Measurements from ENCODE around the gene C4A.
"Not testable (repeated sequence)": the region's sequence is repeated elsewhere in the genome, so short reads cannot be mapped to it uniquely, and the experiment has no call there.

C4A gene

DNA sequence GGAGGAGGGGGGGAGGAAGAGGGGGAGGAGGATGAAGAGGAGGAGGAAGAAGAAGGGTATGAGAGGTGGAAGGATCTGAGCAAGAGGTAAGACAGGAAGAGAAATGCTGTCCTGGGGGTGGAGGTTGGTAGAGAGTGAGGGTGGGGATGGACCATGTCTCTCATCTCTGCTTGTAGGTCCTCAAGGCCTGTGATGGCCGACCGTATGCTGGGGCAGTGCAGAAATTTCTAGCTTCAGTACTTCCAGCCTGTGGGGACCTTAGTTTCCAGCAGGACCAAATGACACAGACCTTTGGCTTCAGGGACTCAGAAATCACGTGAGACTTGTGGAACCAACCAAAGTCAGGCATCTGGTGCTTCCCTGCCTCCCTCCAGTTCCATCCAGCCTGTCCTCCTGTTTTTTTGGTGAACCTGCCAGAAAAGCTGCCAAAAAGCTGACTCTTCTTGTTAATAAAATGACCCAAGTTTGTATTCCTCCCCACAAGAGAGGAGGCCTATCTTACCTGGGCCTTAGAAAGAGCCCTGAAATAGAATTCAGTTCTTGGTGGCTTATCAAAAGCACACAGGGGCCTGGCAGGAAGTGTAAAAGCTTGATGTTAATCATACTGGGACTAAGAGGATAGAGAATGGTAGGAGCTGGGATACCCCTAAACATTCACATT lies 2.5 kb upstream of the C4A start:
- DNase-seq (ENCODE audit: low read depth in 2 of 2): no peak

DNA sequence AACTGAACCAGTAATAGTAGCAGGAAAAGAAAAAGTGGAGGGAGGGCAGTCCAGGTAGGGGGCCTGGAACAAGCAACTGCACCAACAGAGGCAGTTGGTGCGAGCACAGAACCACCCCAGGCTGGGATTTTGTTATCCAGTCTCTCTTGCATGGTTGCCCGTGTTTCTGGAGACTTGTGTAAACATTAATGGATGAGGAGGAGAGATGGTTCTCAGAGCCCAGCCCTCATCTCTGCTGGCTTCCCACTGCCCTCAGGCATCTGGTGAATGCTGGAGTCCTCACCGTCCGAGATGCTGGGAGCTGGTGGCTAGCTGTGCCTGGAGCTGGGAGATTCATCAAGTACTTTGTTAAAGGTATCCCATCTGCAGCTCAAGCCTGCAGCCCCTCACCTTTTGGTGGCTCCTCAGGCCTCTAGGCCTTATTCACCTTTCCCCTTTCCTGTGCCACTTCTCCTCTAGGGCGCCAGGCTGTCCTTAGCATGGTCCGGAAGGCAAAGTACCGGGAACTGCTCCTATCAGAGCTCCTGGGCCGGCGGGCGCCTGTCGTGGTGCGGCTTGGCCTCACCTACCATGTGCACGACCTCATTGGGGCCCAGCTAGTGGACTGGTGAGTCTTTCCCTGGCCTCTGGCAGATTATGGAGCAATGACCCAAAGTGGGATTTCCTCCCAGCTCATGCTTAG lies 1.5 kb upstream of the C4A start:
- DNase-seq (ENCODE audit: low read depth in 2 of 2): not testable (repeated sequence)

DNA sequence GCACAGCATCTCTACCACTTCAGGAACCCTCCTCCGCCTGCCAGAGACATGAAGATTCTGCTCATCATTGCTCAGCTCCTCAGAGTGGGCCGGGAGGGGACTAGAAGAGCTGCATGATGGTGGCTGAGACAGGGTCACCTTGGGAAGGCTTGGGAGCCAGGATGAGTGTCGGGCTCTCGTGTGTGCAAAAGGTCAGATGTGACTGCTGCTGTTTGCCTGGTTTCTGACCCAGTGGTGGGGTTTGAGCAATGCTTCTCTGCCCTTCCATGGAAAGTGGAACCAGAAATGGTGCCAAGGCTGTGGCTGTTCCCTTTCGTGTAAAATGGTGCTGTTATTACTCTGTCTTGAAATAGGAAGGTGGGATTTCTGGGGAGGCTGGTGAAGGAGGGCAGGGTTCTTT lies 859 bp upstream of the C4A start:
- not testable (repeated sequence) for DNase-seq (ENCODE audit: low read depth in 2 of 2)

DNA sequence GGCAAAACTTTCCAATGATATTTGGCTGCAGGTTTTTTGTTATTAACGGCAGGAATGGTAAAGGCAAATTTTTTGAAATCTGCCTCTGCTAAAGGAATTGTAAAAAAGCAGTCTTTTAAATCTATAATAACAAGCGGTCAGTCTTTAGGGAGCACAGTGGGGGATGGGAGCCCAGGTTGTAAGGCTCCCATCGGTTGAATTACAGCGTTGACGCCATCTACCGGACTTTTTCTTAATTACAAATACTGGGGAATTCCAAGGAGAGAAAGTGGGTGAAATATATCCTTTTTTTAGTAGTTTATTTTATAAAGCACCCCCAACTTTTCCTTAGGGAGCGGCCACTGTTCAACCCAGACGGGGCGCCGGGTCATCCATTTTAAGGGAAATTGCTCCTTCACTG lies 7.5 kb downstream of the C4A start:
- not testable (repeated sequence) for DNase-seq (ENCODE audit: low read depth in 2 of 2)

DNA sequence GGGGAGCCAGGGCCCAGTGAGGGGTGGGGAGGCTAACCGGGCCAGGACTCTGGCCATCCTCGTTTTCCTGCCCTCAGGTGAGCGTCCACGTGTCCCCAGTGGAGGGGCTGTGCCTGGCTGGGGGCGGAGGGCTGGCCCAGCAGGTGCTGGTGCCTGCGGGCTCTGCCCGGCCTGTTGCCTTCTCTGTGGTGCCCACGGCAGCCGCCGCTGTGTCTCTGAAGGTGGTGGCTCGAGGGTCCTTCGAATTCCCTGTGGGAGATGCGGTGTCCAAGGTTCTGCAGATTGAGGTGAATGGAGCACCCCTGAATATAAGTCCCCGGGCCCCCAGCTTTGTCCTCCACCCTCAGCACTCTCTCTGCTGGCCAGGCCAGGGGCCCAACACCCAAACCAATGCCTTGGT lies 12.6 kb downstream of the C4A start:
- DNase-seq (ENCODE audit: low read depth in 2 of 2): not testable (repeated sequence)

DNA sequence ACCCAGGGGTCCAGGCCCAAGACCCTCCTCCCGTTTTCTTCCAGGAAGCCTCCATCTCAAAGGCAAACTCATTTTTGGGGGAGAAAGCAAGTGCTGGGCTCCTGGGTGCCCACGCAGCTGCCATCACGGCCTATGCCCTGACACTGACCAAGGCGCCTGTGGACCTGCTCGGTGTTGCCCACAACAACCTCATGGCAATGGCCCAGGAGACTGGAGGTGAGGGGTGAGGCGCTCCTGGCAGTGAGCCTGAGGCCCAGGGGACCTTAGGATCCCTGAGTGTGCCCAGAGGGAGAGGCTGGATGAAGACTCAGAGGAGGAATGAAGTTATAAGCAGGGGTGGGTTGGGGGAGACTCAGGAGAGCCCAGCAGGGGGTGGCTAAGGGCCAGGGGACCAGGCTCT lies 14.5 kb downstream of the C4A start:
- DNase-seq (ENCODE audit: low read depth in 2 of 2): not testable (repeated sequence)

DNA sequence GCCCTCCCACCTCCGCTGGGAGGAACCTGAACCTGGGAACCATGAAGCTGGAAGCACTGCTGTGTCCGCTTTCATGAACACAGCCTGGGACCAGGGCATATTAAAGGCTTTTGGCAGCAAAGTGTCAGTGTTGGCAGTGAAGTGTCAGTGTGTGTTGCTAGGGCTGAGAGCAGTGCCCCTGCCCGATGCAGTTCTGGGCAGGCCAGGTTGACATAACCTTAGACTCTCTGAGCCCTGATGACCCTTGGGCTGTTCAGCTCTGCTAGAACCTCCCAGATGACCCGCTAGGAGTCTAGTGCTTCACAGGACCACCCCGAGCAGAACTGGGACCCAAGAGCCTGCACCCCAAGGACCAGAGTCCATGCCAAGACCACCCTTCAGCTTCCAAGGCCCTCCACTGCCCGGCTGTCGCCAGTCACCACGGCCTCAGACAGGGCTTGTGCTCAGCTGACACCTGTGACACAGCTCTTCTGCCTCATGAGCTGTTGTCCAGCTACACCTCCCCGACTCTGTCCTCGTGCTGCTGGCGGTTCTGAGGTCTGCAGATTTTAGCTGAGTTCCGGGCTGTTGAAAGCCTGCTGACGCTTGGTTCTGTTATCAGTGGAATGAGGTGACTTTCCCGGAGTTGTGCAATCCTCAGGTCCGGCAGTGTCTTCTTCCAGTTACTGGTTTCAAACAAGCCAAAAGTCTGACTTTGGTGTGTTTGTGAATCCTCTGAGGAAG lies 20.9 kb downstream of the C4A start:
- DNase-seq (ENCODE audit: low read depth in 2 of 2): not testable (repeated sequence)

DNA sequence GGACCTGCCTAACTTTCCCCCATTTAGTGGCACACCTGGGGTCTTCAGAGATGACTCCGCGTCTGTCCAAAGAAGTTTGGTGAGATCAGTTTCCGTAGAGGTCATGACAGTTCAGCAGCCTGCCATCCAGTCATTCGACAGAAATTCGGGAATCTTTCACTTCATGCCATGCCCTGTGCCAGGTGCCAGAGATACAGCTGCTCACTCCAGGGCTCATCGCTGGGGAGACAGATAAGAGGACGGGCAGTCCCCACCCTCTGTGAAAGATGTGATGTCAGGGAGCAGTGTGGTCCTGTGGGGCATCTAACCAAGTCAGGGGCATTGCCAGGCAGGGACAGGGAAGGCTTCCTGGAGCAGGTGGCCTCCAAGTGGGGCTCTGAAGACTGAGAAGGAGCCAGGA lies 21.4 kb downstream of the C4A start:
- DNase-seq (ENCODE audit: low read depth in 2 of 2): not testable (repeated sequence)

DNA sequence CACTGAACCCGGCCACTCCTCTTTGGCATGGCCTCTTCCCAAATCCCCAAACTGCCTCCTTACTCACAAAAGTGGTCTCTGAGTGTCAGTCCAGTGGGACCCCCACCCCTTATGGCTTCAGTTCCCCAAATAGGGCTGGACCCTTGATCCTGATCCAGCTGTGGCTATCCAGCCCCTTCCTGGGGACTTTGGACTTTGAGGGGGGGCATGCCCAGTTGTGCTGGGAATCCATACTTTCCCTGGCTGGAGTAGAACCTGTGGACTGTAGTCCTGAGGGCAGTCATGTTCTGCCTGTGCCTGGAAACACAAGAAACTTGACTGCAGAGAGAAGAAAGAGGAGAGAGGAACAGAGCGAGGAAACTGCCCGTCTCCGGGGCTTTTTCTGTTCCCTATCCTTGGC lies 22.5 kb downstream of the C4A start:
- DNase-seq (ENCODE audit: low read depth in 2 of 2): not testable (repeated sequence)

DNA sequence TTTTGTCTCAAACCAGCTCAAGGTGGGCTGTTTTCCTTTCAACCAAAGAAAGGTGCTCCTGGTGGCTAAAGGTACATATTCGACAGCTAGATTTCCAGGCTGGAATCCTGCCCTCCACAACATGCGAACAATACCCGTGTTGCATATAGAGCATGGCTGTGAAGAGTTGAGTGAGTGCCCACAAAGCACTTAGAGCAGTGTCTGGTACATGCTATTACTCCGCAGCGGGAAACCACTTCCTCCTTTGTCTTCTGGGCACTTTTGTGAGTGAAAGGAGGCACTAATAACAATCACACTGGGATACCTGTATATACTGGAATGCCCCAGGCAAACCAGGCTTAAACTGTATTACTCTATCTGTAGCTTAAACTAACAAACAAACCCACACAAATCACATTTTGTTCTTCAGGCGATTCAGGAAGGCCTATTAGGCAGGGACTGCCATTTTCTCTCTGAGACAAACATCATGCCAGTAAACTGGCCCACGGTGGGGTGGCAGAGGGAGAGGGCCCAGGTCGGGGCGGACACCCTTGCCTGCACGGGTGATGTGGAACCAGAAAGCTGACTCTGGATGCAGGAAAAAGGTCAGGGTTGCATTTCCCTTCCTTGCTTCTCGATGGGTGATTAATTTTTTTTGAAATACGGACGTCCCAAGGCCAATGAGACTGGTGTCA lies 23.1 kb downstream of the C4A start:
- DNase-seq (ENCODE audit: low read depth in 2 of 2): not testable (repeated sequence)

DNA sequence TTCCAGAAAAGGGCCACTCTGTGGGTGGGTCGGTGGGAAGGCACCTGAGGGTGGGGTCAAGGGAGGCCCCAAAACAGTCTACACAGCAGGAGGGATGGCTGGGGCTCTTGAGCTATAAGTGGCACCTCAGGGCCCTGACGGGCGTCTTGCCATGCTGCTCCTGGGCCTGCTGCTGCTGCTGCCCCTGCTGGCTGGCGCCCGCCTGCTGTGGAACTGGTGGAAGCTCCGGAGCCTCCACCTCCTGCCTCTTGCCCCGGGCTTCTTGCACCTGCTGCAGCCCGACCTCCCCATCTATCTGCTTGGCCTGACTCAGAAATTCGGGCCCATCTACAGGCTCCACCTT lies 23.7 kb downstream of the C4A start:
- not testable (repeated sequence) for DNase-seq (ENCODE audit: low read depth in 2 of 2)

DNA sequence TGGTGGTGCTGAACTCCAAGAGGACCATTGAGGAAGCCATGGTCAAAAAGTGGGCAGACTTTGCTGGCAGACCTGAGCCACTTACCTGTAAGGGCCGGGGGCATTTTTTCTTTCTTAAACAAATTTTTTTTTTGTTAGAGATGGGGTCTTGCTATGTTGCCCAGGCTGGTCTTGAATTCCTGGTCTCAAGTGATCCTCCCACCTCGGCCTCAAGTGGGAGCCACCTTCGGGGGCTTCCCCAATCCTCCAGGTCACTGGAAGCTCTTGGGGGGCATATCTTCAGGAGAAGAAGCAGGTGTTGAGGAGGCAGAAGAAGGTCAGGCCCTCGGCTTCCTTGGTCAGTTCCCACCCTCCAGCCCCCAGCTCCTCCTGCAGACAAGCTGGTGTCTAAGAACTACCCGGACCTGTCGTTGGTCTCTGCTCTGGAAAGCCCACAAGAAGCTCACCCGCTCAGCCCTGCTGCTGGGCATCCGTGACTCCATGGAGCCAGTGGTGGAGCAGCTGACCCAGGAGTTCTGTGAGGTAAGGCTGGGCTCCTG lies 24.2 kb downstream of the C4A start:
- DNase-seq (ENCODE audit: low read depth in 2 of 2): not testable (repeated sequence)

DNA sequence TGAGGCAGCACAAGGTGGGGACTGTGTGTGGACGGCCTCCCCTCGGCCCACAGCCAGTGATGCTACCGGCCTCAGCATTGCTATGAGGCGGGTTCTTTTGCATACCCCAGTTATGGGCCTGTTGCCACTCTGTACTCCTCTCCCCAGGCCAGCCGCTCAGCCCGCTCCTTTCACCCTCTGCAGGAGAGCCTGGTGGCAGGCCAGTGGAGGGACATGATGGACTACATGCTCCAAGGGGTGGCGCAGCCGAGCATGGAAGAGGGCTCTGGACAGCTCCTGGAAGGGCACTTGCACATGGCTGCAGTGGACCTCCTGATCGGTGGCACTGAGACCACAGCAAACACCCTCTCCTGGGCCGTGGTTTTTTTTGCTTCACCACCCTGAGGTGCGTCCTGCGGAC lies 25.2 kb downstream of the C4A start:
- not testable (repeated sequence) for DNase-seq (ENCODE audit: low read depth in 2 of 2)

DNA sequence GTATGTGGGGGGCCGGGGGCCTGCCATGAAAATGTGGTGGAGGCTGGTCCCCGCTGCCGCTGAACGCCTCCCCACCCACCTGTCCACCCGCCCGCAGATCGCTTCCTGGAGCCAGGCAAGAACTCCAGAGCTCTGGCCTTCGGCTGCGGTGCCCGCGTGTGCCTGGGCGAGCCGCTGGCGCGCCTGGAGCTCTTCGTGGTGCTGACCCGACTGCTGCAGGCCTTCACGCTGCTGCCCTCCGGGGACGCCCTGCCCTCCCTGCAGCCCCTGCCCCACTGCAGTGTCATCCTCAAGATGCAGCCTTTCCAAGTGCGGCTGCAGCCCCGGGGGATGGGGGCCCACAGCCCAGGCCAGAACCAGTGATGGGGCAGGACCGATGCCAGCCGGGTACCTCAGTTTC lies 26.2 kb downstream of the C4A start:
- DNase-seq (ENCODE audit: low read depth in 2 of 2): not testable (repeated sequence)

DNA sequence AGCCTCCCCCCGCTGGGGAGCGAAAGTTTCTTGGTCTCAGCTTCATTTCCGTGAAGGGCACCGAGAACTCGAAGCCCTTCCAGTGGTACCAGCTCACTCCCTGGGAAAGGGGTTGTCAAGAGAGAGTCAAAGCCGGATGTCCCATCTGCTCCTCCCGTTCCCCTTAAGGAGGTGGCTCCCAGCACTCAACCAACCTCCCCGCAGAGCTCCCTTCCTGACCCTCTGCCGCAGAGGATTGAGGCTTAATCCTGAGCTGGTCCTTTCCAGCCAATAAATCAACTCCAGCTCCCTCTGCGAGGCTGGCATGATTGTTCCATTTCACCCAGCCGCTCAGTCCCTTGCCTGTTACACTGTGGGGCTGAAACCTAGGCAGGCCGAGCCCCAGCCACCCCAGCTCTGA lies 26.8 kb downstream of the C4A start:
- DNase-seq (ENCODE audit: low read depth in 2 of 2): not testable (repeated sequence)

DNA sequence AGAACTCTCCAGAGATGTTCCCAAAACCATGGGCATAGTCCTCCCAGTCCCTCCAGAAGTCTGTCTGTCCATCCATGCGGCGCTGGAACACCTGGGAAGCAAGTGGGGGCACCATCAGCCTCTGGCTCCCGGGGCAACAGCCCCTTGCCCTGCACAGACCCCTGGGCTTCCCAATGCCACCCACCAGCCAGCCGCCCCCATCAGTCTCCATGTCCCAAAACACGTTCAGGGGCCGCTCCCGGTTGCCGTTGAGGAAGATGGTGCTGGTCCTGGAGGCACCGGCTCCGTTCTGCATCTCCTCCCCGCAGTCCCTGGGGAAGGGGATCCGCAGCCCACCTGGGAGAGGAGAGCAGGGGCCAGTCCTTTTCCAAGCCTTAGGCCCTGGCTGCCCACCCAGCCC lies 27.7 kb downstream of the C4A start:
- DNase-seq (ENCODE audit: low read depth in 2 of 2): not testable (repeated sequence)

DNA sequence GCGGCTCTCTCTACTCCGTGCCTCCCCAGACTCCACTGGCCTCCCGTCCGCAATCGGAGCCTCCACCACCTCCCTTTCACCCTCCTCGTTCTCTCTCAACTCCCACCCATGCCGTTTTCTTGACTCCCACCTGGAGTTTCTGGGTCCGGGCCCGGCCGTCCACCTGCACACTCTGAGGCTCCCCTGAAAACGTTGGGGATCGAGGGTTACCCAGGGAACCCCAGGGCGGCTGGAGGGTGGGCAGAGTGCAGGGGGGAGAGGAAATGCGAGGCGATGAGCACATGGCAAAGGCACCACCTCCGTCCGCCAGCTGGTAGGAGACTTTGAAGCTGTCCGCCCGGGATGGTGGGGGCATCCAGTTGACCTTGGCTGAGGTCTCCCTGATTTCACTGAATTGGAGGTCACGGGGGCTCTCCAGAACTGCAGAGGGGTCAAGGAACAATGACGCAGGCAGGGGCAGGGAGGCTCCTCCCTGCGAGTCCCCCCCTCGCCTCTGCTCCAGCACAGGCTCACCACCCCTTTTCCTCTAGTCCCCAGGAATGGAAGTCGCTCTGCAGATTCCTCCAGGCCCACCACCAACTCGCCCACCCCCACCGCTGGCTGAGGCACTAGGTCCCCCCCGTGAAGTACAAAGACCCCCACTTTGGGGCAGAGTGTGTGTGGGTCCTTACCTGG lies 29.1 kb downstream of the C4A start:
- DNase-seq (ENCODE audit: low read depth in 2 of 2): not testable (repeated sequence)

DNA sequence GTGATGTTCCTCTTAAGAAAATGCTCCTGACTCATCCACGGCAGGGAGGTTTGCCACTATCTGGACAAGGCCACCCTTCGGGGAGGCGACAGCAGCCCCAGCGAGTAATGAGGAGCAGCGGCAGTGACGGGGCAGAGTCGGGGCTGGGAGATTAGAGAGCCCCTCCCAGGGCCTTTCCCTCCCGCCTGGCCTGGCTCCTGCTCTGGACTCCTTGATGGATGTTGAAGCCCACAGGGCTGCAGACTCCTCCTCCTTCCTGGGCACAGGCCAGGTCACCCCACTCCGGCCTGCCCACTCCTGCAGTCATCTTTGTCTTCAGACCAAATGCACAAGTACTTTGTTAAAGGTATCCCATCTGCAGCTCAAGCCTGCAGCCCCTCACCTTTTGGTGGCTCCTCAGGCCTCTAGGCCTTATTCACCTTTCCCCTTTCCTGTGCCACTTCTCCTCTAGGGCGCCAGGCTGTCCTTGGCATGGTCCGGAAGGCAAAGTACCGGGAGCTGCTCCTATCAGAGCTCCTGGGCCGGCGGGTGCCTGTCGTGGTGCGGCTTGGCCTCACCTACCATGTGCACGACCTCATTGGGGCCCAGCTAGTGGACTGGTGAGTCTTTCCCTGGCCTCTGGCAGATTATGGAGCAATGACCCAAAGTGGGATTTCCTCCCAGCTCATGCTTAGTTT lies 31.2 kb downstream of the C4A start:
- not testable (repeated sequence) for DNase-seq (ENCODE audit: low read depth in 2 of 2)

DNA sequence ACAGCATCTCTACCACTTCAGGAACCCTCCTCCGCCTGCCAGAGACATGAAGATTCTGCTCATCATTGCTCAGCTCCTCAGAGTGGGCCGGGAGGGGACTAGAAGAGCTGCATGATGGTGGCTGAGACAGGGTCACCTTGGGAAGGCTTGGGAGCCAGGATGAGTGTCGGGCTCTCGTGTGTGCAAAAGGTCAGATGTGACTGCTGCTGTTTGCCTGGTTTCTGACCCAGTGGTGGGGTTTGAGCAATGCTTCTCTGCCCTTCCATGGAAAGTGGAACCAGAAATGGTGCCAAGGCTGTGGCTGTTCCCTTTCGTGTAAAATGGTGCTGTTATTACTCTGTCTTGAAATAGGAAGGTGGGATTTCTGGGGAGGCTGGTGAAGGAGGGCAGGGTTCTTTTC lies 31.9 kb downstream of the C4A start:
- DNase-seq (ENCODE audit: low read depth in 2 of 2): not testable (repeated sequence)

DNA sequence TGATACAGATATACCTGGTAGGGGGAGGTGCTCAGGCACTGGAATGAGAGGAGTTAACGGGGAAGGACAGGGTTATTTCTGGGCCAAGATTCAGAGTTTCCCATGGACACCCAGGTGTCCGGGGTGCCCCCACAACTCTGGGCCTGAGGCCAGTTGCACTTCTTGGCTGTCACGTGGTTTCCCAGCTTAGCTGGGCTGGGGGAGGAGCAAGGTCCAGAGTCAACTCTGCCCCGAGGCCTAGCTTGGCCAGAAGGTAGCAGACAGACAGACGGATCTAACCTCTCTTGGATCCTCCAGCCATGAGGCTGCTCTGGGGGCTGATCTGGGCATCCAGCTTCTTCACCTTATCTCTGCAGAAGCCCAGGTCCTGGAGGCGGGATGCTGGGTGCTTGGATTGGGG lies 32.7 kb downstream of the C4A start, which contains the start of gene C4B:
C4B (plus strand) TSS at position 249 of the 400 bp plus-strand sequence; CDS start at position 300, 51 bp downstream.
- not testable (repeated sequence) for DNase-seq (ENCODE audit: low read depth in 2 of 2)

DNA sequence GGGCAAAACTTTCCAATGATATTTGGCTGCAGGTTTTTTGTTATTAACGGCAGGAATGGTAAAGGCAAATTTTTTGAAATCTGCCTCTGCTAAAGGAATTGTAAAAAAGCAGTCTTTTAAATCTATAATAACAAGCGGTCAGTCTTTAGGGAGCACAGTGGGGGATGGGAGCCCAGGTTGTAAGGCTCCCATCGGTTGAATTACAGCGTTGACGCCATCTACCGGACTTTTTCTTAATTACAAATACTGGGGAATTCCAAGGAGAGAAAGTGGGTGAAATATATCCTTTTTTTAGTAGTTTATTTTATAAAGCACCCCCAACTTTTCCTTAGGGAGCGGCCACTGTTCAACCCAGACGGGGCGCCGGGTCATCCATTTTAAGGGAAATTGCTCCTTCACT lies 40.2 kb downstream of the C4A start:
- not testable (repeated sequence) for DNase-seq (ENCODE audit: low read depth in 2 of 2)

Data from stimulated activated CD4-positive, alpha-beta T cell treated with anti-CD3 and anti-CD28 coated beads, Interleukin-1b, Interleukin-23, amount 100 ng/mL, for 1 hour (primary cell).